ENCODE measurements around the gene KIAA0040.
"Not testable (repeated sequence)": the region's sequence is repeated elsewhere in the genome, so short reads cannot be mapped to it uniquely, and the experiment has no call there.

The KIAA0040 gene

DNA sequence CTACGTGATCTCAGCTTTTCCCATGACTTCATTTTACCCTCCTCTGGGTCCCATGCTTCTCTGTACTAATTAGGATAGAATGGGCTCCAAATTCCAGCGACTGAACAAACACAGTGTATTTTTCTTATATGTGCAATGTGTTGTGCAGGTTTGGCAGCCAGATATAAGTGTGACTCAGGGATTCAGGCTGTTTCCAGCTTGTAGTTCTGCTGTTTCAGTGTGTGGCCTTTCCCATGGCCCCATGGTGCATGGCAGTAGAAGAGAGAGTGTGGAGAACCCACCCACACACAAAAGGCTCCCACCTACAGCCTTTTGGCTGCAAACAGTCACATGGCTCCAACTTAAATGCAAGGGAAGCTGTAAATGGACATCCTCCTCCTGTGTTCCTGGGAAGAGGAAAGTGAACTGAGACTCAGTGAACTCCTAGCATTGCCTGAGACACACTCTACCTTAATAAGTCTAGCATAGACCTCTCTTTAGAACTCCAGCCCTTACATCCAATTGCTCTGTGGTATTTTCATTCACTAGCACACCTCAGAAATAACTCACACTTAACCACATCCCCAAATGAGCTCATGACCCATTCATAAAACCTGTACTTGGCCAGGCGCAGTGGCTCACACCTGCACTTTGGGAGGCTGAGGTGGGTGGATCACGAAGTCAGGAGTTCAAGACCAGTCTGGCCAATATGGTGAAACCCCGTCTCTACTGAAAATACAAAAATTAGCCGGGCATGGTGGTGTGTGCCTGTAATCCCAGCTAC is 58.7 kb downstream of the KIAA0040 start:
- no peak for DNase-seq

DNA sequence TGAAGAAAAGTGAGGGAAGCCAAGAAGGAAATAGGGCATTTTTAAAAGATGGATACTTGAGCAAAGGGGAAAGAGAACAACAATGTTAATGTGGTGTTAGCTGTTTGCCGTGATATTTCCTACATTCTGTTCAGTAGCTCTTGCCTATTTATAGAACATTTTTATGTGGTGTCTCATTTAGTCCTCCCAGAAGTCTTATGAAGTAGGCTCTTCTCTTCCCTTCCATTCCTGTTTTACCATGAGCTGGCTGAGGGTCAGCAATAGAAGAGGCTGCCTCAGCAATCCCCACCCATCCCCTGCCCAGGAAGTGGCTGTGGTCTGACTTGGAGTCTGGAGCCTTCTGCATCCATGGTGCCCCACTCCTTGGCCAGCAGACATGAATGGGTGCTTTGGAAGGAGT is 60.1 kb downstream of the KIAA0040 start:
- DNase-seq, result no peak

DNA sequence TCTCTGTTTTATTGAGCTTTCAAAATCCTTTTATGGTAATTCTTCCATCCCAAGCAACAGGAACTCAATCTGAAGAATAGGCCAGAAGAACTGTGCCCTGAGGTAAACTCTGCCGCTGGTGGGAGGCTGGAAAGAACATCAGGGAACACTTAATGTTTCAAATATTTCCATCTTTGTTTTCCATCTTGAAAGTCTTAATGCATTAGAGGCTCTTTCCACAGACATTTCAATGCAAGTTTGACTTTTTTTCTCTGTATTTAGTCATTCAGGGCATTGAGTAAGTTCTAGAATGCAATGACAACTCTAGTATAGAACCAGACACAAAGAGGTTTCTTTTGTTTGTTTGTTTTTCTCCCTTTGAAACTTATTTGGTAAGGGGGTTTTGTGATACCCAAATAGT is 61.5 kb downstream of the KIAA0040 start:
- no peak for DNase-seq

DNA sequence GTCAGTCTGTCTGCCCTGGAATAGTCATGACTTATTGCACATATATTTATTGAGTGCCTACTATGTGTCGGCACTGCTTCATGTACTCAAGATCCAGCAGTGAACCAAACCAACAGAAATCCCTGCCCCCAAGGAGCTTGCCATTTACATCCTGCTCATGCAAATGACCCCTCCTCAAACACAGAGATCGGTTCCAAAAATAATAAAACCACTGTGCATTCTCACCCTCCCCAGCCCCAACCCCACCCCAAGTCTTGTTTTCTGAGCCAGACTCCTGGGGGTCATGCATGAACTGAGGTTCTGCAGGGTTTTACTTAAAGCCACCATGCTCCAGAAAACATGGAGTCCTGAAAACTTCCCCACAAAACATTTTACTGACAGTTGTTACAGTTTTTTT is 61.9 kb downstream of the KIAA0040 start:
- DNase-seq, result no peak

- DNase-seq, result no peak
Measured at GRCh38 chr1:175129997-175130648, 62.5 kb downstream of the KIAA0040 start.

- DNase-seq, result no peak
Measured at GRCh38 chr1:175129644-175129996, 63.0 kb downstream of the KIAA0040 start.

DNA sequence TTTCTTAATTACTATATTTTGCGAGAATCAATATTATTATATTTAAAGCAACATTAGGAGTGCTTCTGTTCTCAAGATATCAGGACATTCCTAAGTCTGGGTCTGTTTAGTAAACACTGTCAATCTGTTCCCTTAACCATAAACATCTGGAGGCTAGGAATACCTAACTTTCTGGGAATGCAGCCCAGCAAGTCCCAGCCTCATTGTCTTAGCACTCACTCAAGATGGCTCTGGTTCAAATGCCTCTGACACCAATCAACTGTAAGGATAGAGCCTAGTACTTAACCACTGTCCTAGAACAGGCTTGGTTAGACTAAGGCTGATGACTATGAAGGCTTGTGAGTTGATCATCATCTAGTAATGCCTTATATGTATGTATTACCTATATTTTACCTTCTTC is 63.4 kb downstream of the KIAA0040 start:
- DNase-seq, result no peak

- DNase-seq, result no peak
Measured at GRCh38 chr1:175128523-175128922, 64.1 kb downstream of the KIAA0040 start.

- DNase-seq, result no peak
Measured at GRCh38 chr1:175127565-175127964, 65.0 kb downstream of the KIAA0040 start.

DNA sequence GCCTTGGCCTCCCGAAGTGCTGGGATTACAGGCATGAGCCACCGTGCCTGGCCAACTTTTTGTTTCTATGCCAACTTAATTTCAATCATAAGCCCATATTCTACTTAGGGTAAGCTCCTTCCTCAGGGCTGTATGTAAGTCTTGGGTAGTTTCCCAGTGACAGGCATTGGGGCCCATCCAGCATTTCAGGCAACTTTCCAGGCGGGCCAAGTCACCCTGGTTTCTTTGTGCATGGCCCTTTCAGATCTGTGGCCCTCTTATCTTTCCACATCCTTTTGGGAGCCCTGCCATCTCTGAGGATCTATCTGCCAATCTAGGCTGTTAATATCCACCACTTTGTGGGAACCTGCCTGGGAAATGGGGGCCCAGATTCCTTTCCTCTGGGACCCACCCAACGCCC is 66.2 kb downstream of the KIAA0040 start:
- DNase-seq, result no peak

DNA sequence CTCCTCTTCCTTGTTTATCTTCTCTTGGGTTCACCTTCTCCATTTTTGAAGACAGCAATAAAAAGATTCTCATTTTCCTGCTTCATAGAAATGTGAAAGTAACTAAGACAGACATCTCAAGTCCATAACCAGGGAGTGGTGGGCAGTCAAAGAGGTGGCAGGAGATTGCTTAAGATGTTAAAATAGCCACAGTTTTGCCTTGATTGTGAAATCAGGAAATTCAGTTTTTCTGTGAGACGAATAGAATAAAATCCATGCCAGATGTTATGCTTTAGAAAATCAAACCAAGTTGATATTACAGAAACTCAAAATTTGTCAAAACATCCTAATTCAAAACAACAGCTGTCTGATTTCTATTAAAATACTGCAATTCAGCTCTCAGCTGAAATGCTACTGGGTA is 67.7 kb downstream of the KIAA0040 start:
- no peak for DNase-seq

- no peak for DNase-seq
Measured at GRCh38 chr1:175120511-175120910, 72.1 kb downstream of the KIAA0040 start.

DNA sequence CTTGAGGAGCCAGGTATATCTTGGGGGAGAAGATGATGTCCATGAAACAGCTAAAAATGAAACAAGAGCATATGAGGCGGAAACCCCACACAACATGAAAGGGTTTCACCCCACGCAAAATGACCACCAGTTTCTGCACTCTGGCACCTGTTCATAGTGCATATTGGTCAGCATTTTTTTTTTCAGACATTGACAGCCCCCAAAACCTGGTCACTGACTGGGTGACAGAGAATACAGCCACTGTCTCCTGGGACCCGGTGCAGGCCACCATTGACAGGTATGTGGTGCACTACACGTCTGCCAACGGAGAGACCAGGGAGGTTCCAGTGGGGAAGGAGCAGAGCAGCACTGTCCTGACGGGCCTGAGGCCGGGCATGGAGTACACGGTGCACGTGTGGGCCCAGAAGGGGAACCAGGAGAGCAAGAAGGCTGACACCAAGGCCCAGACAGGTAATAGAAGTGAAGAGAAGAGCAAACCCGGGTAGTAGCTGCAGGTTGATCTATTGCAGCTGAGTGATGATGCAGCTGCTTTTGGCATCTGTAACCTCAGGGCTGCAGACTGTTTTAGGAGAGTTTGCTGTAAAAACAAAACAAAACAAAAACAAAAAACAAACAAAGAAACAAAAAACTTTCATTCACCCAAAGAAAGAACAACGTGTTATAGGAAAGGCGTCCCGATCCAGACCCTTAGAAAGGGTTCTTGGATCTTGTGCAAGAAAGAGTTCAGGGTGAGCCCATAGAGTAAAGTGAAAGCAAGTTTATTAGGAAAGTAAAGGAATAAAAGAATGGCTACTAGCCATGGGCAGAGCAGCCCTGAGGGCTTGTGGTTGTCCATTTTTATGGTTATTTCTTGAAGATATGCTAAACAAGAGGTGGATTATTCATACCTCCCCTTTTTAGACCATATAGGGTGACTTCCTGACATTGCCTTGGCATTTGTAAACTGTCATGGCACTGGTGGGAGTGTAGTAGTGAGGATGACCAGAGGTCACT is 73.9 kb downstream of the KIAA0040 start:
- no peak for DNase-seq

DNA sequence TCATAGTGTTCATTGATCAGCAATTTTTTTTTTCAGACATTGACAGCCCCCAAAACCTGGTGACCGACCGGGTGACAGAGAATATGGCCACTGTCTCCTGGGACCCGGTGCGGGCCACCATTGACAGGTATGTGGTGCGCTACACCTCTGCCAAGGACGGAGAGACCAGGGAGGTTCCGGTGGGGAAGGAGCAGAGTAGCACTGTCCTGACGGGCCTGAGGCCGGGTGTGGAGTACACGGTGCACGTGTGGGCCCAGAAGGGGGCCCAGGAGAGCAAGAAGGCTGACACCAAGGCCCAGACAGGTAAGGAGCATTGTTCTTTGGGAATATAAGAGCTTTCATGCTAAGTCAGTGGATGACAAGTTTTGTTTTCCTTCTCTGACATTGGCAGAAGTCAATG is 75.7 kb downstream of the KIAA0040 start:
- no peak for DNase-seq

DNA sequence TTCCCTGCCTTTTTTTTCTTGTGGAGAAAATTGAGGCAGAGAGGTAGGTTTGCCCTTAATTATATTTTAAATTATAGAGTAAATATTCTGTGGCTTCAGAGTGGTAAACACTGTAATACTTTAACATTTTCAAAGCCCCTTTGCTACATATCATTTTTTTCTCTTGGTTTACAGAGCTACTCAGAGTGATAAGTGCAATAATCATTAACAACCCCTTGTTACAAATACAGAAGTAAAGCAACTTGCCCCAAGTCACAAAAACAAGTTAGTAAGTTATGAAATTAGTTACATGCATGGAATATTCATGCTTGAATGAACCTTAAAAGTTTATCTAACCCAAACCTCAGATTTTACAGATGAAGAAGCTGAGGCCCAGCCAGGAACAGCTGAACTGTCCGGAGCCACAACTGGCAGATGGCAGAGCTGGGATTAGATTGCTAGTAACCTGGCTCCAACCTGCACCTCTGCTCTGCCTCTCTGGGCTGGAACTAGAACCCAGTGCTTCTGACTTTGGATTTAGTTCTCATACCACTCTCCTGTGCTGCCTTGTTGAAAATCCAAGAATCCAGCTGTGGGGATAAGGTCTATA is 76.3 kb downstream of the KIAA0040 start:
- DNase-seq, result no peak

DNA sequence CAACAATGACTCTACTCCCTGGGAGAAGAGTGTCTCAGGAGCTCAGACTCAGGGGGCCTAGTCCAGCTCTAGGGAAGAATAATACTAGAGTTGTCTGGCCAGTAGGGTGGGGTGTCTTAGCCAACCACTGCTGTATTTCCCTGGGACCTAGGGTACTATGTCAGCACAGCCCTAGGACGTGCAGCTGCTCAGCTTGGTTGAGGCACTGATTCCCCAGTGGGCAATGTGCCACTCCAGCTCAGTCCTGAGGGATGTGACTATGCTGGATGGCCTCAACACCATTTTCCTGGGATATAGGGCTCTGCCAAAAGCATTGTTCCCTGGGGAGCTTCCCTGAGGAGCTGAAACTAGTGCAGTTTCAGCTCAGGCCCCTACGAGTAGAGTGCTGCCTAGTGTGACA is 77.6 kb downstream of the KIAA0040 start:
- no peak for DNase-seq

GRCh38 chr1:175108331-175108820 is 84.2 kb downstream of the KIAA0040 start:
- DNase-seq, result not testable (repeated sequence)
